OCI-LY3 (cell line): Measurements from ENCODE around the gene BTAF1.

ENCODE experiments used
- H2AFZ ChIP-seq: fragments of 200-600, 300-600 bp; shearing (Covaris generic); 2 replicates; pipeline ENCODE4 v1.6.0; 2014; ENCODE audit warnings: antibody characterized with exemption, low read depth, low read length
- H3K27ac ChIP-seq: fragments of 200-600, 300-600 bp; sonication (generic); 2 replicates; pipeline ENCODE4 v1.5.1; 2014; ENCODE audit warnings: mild to moderate bottlenecking, low read length, moderate library complexity, mixed read lengths
- H3K27me3 ChIP-seq: fragments of 200-600, 300-600 bp; sonication (generic); 2 replicates; pipeline ENCODE4 v1.6.1; 2014; ENCODE audit warnings: low read depth, low read length, mixed read lengths
- H3K36me3 ChIP-seq: fragments of 200-600, 300-600 bp; sonication (generic); replicated peaks from 2 replicates; pipeline ENCODE3; 2014; ENCODE audit warnings: low read depth, low read length, mixed read lengths
- H3K4me1 ChIP-seq: fragments of 300-600, 200-600 bp; sonication (generic); 2 replicates; pipeline ENCODE4 v1.6.1; 2014; ENCODE audit warnings: low read length, mixed read lengths
- H3K4me2 ChIP-seq: fragments of 200-600, 300-600 bp; sonication (generic); 2 replicates; pipeline ENCODE4 v1.6.1; 2014; ENCODE audit warnings: low read length, mixed read lengths
- H3K4me3 ChIP-seq: fragments of 300-600, 200-600 bp; sonication (generic); 2 replicates; pipeline ENCODE4 v1.5.1; 2014; ENCODE audit warnings: antibody characterized with exemption, mild to moderate bottlenecking, low read length, moderate library complexity
- H3K79me2 ChIP-seq: fragments of 300-600, 200-600 bp; shearing (Covaris generic); 2 replicates; pipeline ENCODE4 v1.6.1; 2014; ENCODE audit warnings: mild to moderate bottlenecking, low read length, mixed read lengths
- H3K9ac ChIP-seq: fragments of 300-600, 200-600 bp; shearing (Covaris generic); 2 replicates; pipeline ENCODE4 v1.6.0; 2014; ENCODE audit warnings: mild to moderate bottlenecking, low read length, moderate library complexity
- H3K9me3 ChIP-seq: fragments of 200-600, 300-600 bp; shearing (Covaris generic); 2 replicates; pipeline ENCODE4 v1.6.1; 2014; ENCODE audit warnings: low read length, mixed read lengths; ENCODE audit not compliant: insufficient read depth
- H4K20me1 ChIP-seq: fragments of 200-600, 300-600 bp; sonication (generic); 2 replicates; pipeline ENCODE4 v1.6.1; 2016; ENCODE audit warnings: low read length, mixed read lengths; ENCODE audit not compliant: insufficient read depth
- EZH2phosphoT487 ChIP-seq: fragments of 200-600 bp; shearing (Covaris generic); IDR thresholded peaks from 2 replicates; pipeline ENCODE4 v1.6.1; 2018; ENCODE audit warnings: antibody characterized with exemption, mixed run types, low read depth
- TF ChIP-seq, protein P1 (sequence below): fragments of 200-600, 300-600 bp; sonication (generic); IDR thresholded peaks from 2 replicates; pipeline ENCODE4 v1.5.1; 2014; ENCODE audit warnings: antibody characterized with exemption, low read length, low read depth

The BTAF1 gene

DNA sequence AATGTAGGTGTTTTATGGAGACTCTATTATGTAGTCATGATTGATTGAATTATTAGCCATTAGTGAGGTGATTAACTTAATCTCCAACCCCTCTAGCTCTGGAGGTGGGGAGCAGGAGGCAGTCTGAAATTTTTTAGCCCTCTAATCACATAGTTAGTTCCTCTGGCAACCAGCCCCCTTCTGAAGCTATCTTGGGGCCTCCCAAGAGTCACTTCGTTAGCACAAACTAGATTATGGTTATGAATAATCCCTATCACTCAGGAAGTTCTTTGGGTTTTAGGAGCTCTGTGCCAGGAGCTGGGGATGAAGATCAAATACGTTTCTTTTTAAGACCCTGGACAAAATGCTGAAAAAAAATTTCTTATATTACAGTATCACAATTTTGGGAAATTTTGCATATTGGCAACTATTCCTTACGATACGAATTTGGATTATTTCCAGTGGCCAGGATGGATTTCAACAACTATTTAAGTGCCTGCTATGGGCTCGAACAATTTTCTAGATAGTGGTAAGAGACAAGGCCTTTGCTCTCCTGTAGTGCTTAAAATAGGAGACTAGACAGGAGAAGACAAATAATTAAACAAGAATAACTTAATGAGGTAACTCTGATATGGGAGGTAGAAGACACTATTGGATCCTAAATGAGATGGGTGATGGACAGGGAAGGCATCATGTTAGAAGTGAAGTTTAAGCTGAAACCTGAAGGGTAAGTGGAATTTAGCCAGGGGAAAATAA, 52.9 kb downstream of the BTAF1 start:
- no peak overlapping the region for H3K9ac ChIP-seq
- no peak overlapping the region for H3K27ac ChIP-seq
- peaks cover 60% of the 10 kb centered on the region for H3K36me3 ChIP-seq
- peaks cover 35% of the 10 kb centered on the region for H3K4me1 ChIP-seq
- peaks cover 79% of the 10 kb centered on the region for H4K20me1 ChIP-seq
- H3K27me3 ChIP-seq, result 0 out of 2 replicates have a peak, but pooled peaks cover 11% of the 10 kb centered on the region
- H3K4me2 ChIP-seq, result no peak overlapping the region
- H2AFZ ChIP-seq, result no peak overlapping the region
- TF ChIP-seq, protein P1, sequence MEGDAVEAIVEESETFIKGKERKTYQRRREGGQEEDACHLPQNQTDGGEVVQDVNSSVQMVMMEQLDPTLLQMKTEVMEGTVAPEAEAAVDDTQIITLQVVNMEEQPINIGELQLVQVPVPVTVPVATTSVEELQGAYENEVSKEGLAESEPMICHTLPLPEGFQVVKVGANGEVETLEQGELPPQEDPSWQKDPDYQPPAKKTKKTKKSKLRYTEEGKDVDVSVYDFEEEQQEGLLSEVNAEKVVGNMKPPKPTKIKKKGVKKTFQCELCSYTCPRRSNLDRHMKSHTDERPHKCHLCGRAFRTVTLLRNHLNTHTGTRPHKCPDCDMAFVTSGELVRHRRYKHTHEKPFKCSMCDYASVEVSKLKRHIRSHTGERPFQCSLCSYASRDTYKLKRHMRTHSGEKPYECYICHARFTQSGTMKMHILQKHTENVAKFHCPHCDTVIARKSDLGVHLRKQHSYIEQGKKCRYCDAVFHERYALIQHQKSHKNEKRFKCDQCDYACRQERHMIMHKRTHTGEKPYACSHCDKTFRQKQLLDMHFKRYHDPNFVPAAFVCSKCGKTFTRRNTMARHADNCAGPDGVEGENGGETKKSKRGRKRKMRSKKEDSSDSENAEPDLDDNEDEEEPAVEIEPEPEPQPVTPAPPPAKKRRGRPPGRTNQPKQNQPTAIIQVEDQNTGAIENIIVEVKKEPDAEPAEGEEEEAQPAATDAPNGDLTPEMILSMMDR, result no peak
- TF ChIP-seq EZH2phosphoT487, result no peak
- no peaks in the 10 kb centered on the region for H3K9me3 ChIP-seq
- H3K79me2 ChIP-seq, result peaks cover 12% of the 10 kb centered on the region; the same call in 1 of the 2 replicates
- no peak overlapping the region for H3K4me3 ChIP-seq

DNA sequence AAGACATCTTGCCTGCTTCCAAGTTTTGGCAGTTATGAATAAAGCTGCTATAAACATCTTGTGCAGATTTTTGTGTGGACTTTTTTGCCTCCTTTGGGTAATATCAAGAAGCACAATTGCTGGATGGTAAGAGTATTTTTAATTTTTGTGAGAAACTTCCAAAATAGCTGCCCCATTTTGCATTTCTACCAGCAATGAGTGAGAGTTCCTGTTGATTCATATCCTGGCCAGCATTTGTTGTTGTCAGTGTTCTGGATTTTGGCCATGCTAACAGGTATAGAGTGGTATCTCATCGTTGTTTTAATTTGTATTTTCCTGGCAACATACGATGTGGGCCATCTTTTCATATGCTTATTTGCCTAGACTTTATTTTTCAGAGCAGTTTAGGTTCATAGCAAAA, 53.9 kb downstream of the BTAF1 start:
- peaks cover 12% of the 10 kb centered on the region; the same call in 1 of the 2 replicates for H3K79me2 ChIP-seq
- no peak overlapping the region for H3K4me3 ChIP-seq
- 0 out of 2 replicates have a peak, but pooled peaks cover 11% of the 10 kb centered on the region for H3K27me3 ChIP-seq
- H3K4me2 ChIP-seq, result no peak overlapping the region
- H2AFZ ChIP-seq, result no peak overlapping the region
- no peak overlapping the region for H3K27ac ChIP-seq
- H3K4me1 ChIP-seq, result peaks cover 32% of the 10 kb centered on the region
- peaks cover 72% of the 10 kb centered on the region for H4K20me1 ChIP-seq
- no peaks in the 10 kb centered on the region for H3K9me3 ChIP-seq
- H3K9ac ChIP-seq, result no peak overlapping the region
- peaks cover 62% of the 10 kb centered on the region for H3K36me3 ChIP-seq
- no peak for TF ChIP-seq EZH2phosphoT487
- TF ChIP-seq, protein P1, result no peak

DNA sequence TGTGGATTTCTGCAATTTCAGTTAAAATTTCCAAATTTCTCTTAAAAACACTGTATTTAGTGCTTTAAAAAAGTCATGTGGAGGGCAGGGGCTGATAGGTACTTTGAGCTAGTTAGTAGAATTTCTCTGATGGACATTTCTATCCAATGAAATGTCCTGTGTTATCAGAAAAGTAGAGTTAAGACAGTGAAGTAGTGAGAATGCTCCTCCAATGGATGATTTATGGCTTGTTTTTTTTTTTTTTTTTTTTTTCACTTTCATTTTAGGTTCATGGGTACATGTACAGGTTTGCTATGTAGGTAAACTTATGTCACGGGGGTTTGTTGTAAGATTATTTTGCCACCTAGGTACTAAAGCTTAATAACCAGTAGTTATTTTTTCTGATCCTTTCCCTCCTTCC, 55.0 kb downstream of the BTAF1 start:
- Histone ChIP-seq H3K9me3 (no peaks in the 10 kb centered on the region), H2AFZ (no peak overlapping the region), H3K4me3 (no peak overlapping the region), H3K9ac (no peak overlapping the region), H3K27ac (no peak overlapping the region), H3K79me2 (peaks cover 12% of the 10 kb centered on the region; the same call in 1 of the 2 replicates), H3K36me3 (peaks cover 69% of the 10 kb centered on the region), H4K20me1 (peaks cover 72% of the 10 kb centered on the region), H3K4me1 (peaks cover 24% of the 10 kb centered on the region), H3K27me3 (0 out of 2 replicates have a peak, but pooled peaks cover 11% of the 10 kb centered on the region), H3K4me2 (no peak overlapping the region)
- TF ChIP-seq, protein P1, result no peak
- TF ChIP-seq EZH2phosphoT487, result no peak

DNA sequence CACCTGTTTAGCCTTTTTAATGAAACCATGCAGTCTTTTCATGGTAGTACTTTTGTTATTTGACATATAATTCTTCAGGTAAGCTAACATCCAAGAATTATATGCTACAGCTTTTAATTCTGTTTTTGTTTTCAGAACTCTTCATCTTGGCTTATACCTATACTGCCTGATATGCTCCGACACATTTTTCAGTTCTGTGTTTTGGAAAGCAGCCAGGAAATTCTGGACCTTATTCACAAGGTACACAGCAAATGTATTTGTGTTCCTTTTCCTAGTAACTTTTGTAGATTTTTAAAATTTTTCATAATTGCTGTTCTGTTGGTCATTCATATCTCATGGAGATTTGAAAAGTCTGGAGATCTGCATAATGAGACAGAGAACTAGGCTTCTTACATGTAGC, 56.7 kb downstream of the BTAF1 start:
- H3K9me3 ChIP-seq, result no peaks in the 10 kb centered on the region
- H2AFZ ChIP-seq, result no peak overlapping the region
- peaks cover 8% of the 10 kb centered on the region; the same call in 1 of the 2 replicates for H3K79me2 ChIP-seq
- peaks cover 10% of the 10 kb centered on the region for H3K4me1 ChIP-seq
- H3K27me3 ChIP-seq, result 0 out of 2 replicates have a peak, but pooled peaks cover 10% of the 10 kb centered on the region
- H3K4me3 ChIP-seq, result no peak overlapping the region
- H3K36me3 ChIP-seq, result peaks cover 77% of the 10 kb centered on the region
- H3K27ac ChIP-seq, result no peak overlapping the region
- no peak for TF ChIP-seq EZH2phosphoT487
- TF ChIP-seq, protein P1, result no peak
- H4K20me1 ChIP-seq, result peaks cover 59% of the 10 kb centered on the region
- no peak overlapping the region for H3K9ac ChIP-seq
- H3K4me2 ChIP-seq, result no peak overlapping the region
